ENCODE data around the gene ZBTB46.

ZBTB46 gene

GRCh38 chr20:63705232-63706026 is 125.6 kb downstream of the ZBTB46 start:
- DNase-seq (ENCODE audit: low read depth in 3 of 3): no peak

DNA sequence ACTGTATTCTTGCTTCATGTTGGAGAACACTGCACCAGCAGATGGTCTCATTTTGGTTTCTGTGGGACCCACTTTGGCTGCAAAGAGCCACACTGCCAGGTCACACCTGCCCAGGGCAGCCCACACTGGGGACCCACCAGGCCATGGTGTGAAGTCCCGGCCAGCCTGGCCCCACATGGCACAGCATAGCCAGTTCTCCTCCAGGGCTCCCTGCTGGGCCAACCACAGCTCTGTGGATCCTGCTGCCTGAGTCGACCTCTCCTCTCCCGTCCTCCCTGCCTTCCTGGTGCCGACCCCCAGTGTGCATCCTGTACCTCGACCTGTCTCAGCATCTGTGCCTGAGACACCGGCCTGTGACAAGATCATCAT is 126.3 kb downstream of the ZBTB46 start:
- DNase-seq (ENCODE audit: low read depth in 3 of 3): no peak

DNA sequence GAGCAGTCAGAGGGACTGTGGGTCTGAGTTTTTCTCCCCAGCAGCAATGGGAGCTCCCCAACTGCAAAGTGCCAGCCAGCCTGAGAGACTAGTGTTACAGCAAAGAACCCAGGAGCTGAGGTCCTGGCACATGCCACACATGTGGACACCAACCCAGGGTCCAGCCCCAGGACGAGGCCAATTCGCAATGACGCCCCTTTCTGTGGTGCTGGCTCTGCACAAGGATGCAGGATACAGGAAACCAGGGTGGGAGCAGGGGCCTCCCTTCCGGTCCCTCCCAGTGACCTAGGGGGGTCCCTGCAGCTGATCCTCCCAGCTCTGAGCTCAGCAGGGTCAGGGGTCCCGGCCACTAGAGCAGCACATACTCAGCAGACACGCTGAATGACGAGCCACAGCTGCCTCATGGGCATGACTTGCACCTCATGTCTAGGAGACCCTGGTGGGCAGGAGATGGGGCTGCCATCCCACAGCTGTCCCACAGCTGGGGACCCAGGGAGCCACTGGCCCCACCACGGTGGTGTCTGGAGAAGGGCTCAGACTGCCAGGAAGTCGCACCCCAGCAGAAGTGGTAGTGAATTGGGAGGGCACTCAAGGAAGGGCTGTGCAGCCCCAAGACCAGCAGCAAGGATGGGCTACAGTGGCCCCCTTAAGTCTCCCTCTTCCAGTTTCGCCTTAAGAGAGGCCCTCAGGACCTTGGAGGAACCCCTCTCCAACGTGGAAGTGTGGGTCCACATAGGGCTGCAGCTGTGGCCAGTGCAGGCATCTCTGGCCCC is 126.9 kb downstream of the ZBTB46 start:
- no peak for DNase-seq (ENCODE audit: low read depth in 3 of 3)

GRCh38 chr20:63703471-63703975 is 127.5 kb downstream of the ZBTB46 start:
- DNase-seq (ENCODE audit: low read depth in 3 of 3): no peak

- DNase-seq (ENCODE audit: low read depth in 3 of 3): no peak
Measured at GRCh38 chr20:63702751-63703470, 128.2 kb downstream of the ZBTB46 start.

DNA sequence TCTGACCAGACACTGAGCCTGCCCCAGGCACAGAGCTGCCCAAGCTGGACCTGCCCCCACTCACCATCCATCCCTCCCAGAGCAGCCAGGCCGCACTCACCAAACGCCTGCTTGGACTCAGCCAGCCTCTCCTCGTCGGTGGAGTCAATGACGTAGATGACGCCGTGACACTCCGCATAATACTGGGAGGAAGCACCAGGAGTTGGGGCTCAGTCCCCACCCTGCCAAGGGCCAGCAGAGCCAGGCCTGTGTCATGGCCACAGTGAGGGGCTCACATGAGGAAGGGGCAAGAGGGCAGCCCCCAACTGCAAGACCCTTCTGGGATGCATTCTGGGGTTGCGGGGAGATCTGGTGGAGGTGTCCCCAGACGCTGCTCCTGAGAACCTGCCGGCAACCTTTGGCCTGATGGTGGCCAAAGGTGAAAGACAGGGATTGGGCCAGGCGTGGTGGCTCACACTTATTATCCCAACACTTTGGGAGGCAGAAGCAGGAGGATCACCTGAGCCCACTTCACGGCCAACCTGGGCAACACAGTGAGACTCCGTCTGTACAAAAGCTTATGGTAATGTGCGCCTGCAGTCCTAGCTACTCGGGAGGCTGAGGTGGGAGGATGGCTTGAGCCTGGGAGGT is 128.9 kb downstream of the ZBTB46 start:
- no peak for DNase-seq (ENCODE audit: low read depth in 3 of 3)

DNA sequence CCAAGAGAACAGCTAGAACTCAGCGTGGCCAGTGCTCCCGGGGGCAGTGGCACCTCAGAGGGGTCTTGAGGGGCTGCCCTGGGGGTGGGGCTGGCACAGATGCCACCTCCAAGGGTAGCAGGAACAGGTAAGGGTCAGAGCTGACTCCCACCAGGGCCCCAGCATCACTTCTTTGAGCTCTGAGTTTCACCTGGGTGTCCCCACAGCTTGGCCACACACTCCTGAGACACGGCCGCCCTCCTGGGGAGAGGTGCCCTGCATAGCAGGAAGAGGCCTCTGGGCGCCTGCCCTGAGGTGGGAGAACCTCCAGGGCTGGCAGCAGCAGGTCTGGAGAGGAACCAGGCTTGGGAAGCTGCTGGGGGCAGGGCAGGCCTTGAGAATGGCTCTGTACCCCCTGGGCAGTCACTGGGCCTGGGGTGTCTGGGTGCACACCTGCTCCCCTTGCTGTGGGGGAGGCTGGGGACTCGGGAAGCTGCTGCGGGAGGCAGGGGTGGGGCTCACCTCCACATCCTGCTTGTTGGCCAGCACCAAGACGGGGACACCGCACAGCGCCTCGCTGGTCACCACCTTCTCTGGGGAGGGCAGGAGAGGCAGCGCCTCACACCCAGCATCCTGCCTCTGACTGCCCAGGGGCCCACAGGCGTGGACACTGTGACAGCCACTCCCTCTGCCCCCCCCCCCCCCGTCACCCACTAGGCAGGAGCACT is 129.6 kb downstream of the ZBTB46 start:
- no peak for DNase-seq (ENCODE audit: low read depth in 3 of 3)

- DNase-seq (ENCODE audit: low read depth in 3 of 3): no peak
Measured at GRCh38 chr20:63701051-63701328, 130.1 kb downstream of the ZBTB46 start.

DNA sequence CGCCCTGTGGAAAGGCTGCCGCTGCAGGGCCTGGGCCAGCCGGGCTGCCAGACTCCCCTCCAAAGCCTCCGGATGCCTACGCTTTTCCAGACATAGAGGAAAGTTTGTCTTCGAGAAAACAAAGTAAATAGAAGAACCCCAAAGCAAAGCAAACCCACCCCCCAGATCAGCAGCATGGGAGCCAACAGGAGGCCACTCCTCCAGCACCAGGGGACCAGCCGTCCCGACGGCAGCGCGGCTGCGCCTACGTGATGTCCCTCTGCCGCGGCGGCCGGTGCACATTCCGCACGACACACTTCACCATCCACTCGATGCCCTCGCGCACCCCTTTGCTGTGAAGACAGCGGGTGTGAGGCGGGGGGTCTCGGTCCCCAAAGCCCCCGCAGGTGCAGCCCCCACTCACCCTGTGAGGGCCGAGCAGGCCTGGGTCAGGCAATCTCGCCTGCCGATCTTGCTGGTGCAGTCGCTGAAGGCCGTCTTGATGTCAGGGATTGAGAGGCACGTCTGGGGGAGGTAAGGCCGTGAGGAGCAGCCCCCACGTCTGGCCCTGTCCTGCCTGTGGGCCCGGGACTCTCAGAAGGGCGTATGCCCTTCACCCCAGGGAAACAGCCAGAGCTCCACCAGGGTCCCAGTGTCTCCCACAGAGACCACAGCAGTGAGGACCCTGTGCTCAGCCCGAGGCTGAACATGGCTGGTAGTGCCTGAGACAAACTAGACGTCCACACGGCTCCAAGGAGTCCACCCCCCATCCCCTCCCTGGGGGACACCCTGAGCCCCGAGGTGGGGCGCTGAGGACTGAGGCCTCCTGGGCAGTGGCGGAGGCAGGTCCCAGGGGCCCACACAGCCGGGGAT is 130.6 kb downstream of the ZBTB46 start:
- no peak for DNase-seq (ENCODE audit: low read depth in 3 of 3)

- no peak for DNase-seq (ENCODE audit: low read depth in 3 of 3)
Measured at GRCh38 chr20:63699466-63700198, 131.4 kb downstream of the ZBTB46 start.

- peak; percentile 26 to 70 (median 39) for DNase-seq (ENCODE audit: low read depth in 3 of 3)
Measured at GRCh38 chr20:63698739-63699465, 132.2 kb downstream of the ZBTB46 start.

DNA sequence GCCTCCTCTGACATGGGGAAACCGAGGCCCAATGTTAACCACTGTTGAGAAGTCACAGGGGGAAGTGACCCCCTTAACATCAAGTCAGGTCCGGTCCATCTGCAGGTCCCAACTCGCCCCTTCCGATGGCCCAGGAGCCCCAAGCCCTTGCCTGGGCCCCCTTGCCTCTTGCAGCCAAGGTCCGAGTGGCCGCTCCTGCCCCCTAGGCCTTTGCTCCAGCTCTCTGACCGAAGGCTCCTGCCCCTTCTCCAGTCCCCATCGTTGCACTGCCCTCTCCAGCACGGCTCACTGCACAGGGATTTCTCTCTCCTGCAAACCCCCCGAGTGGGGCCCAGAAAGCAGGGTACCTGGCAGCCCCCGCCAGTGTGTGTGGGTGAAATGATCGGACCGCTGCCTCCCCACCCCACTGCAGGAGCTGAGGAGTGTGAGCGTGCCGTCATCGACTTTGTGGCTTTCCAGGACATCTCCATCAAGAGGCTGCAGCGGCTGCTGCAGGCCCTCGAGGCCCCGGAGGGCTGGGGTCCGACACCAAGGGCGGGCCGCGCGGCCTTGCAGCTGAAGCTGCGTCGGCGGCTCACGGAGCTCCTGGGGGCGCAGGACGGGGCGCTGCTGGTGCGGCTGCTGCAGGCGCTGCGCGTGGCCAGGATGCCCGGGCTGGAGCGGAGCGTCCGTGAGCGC is 133.1 kb downstream of the ZBTB46 start:
- DNase-seq (ENCODE audit: low read depth in 3 of 3): no peak

GRCh38 chr20:63697357-63697867 is 133.7 kb downstream of the ZBTB46 start:
- DNase-seq (ENCODE audit: low read depth in 3 of 3): no peak

- no peak for DNase-seq (ENCODE audit: low read depth in 3 of 3)
Measured at GRCh38 chr20:63696628-63697356, 134.3 kb downstream of the ZBTB46 start, which contains the start of gene TNFRSF6B. Gene TNFRSF6B (plus strand): TSS chr20:63696652. CDS start chr20:63696768, 116 bp downstream.

GRCh38 chr20:63696306-63696627 is 134.8 kb downstream of the ZBTB46 start:
- DNase-seq (ENCODE audit: low read depth in 3 of 3): no peak

DNA sequence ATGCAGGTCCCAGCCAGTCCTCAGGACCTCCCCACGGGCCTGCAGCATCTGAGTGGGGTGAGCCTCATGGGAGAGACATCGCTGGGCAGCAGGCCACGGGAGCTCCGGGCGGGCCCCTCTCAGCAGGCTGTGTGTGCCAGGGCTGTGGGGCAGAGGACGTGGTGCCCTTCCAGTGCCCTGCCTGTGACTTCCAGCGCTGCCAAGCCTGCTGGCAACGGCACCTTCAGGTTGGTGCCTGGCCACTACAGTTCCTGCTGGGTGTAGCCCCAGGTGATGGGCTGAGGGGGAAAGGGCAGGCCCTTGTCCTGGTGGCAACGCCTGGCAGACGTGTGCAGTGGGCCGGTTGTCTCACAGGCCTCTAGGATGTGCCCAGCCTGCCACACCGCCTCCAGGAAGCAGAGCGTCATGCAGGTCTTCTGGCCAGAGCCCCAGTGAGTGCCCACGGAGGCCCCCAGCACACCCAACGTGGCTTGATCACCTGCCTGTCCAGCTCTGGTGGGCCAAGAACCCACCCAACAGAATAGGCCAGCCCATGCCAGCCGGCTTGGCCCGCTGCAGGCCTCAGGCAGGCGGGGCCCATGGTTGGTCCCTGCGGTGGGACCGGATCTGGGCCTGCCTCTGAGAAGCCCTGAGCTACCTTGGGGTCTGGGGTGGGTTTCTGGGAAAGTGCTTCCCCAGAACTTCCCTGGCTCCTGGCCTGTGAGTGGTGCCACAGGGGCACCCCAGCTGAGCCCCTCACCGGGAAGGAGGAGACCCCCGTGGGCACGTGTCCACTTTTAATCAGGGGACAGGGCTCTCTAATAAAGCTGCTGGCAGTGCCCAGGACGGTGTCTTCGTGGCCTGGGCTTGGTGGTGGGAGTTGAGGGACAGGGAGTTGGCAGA is 135.4 kb downstream of the ZBTB46 start:
- DNase-seq (ENCODE audit: low read depth in 3 of 3): no peak

All from stimulated activated CD4-positive, alpha-beta T cell treated with anti-CD3 and anti-CD28 coated beads, TNF-alpha, amount 100 ng/mL, for 24 hours (primary cell).